HG03175 (cell line): ENCODE data around the gene SESN1.
"Not testable (repeated sequence)": the region's sequence is repeated elsewhere in the genome, so short reads cannot be mapped to it uniquely, and the experiment has no call there.

Experiments used
- ATAC-seq: cut with Tn5 transposase; IDR thresholded peaks from one replicate; pipeline ENCODE4 v1.9.1; 2021; ENCODE audit warnings: mild to moderate bottlenecking, moderate library complexity; ENCODE audit not compliant: unreplicated experiment

SESN1 gene

GRCh38 chr6:109094416-109095035 is at the start of gene SESN1:
SESN1 (minus strand) TSS chr6:109094846; CDS start chr6:109094073, 773 bp downstream.
- peak; percentile 67 for ATAC-seq

GRCh38 chr6:109143191-109143590 is 48.5 kb upstream of the SESN1 start:
- ATAC-seq = no peak

- not testable (repeated sequence) for ATAC-seq
Observed at GRCh38 chr6:109142067-109142466, 47.4 kb upstream of the SESN1 start.

- no peak for ATAC-seq
Observed at GRCh38 chr6:109139109-109139508, 44.5 kb upstream of the SESN1 start.

GRCh38 chr6:109136530-109136929 is 41.9 kb upstream of the SESN1 start:
- not testable (repeated sequence) for ATAC-seq

- not testable (repeated sequence) for ATAC-seq
Observed at GRCh38 chr6:109136039-109136438, 41.4 kb upstream of the SESN1 start.

GRCh38 chr6:109135600-109135999 is 41.0 kb upstream of the SESN1 start:
- ATAC-seq = not testable (repeated sequence)

GRCh38 chr6:109130065-109130464 is 35.4 kb upstream of the SESN1 start:
- no peak for ATAC-seq

GRCh38 chr6:109125504-109125903 is 30.9 kb upstream of the SESN1 start:
- no peak for ATAC-seq

GRCh38 chr6:109124219-109124618 is 29.6 kb upstream of the SESN1 start:
- ATAC-seq = no peak

- no peak for ATAC-seq
Observed at GRCh38 chr6:109121411-109121810, 26.8 kb upstream of the SESN1 start.

- no peak for ATAC-seq
Observed at GRCh38 chr6:109118871-109119354, 24.3 kb upstream of the SESN1 start.

GRCh38 chr6:109118337-109118736 is 23.7 kb upstream of the SESN1 start:
- no peak for ATAC-seq

- peak; percentile 92 for ATAC-seq
Observed at GRCh38 chr6:109117346-109118035, 22.8 kb upstream of the SESN1 start.

- ATAC-seq = not testable (repeated sequence)
Observed at GRCh38 chr6:109112663-109113062, 18.0 kb upstream of the SESN1 start.

- not testable (repeated sequence) for ATAC-seq
Observed at GRCh38 chr6:109109663-109110062, 15.0 kb upstream of the SESN1 start.

- ATAC-seq = no peak
Observed at GRCh38 chr6:109105681-109106080, 11.0 kb upstream of the SESN1 start.

GRCh38 chr6:109104512-109104911 is 9.9 kb upstream of the SESN1 start:
- ATAC-seq = no peak

GRCh38 chr6:109103942-109104341 is 9.3 kb upstream of the SESN1 start:
- no peak for ATAC-seq

GRCh38 chr6:109102762-109103161 is 8.1 kb upstream of the SESN1 start:
- no peak for ATAC-seq

GRCh38 chr6:109097661-109098060 is 3.0 kb upstream of the SESN1 start:
- no peak for ATAC-seq

GRCh38 chr6:109096208-109096607 is 1.6 kb upstream of the SESN1 start:
- ATAC-seq = no peak

- no peak for ATAC-seq
Observed at GRCh38 chr6:109095835-109096084, 1.1 kb upstream of the SESN1 start.
